Astrocyte (in vitro differentiated cells and primary cell): ENCODE data around the gene NYNRIN. TPM values are rescaled to one million over a fixed set of nuclear protein-coding genes. Genes with fewer than 3 reads are reported as not detected.

ENCODE experiments used
- DNase-seq: peaks from one replicate; pipeline ENCODE4 v3.0.0-alpha.2; 2010; ENCODE audit warnings: low read depth
- FAIRE-seq: peaks from 2 replicates; lab custom pipeline; 2011; peaks lifted over from hg19 to GRCh38; lab: Jason Lieb, UNC
- H2AFZ ChIP-seq: 2 replicates; pipeline ENCODE4 v1.6.0; 2012; ENCODE audit warnings: low read depth, low read length, inconsistent platforms
- H3K27ac ChIP-seq: 2 replicates; pipeline ENCODE4 v1.5.1; 2011; ENCODE audit warnings: low read depth, low read length, inconsistent platforms
- H3K27me3 ChIP-seq: 2 replicates; pipeline ENCODE4 v1.6.0; 2011; ENCODE audit warnings: low read length, inconsistent platforms; ENCODE audit not compliant: insufficient read depth
- H3K36me3 ChIP-seq: 2 replicates; pipeline ENCODE4 v1.5.1; 2011; ENCODE audit warnings: low read length, inconsistent platforms; ENCODE audit not compliant: insufficient read depth
- H3K4me1 ChIP-seq: 2 replicates; pipeline ENCODE4 v1.5.1; 2011; ENCODE audit warnings: low read length, inconsistent platforms; ENCODE audit not compliant: insufficient read depth
- H3K4me2 ChIP-seq: 2 replicates; pipeline ENCODE4 v1.6.0; 2012; ENCODE audit warnings: low read length, inconsistent platforms
- H3K4me3 ChIP-seq: 2 replicates; pipeline ENCODE4 v1.5.1; 2011; ENCODE audit warnings: low read depth, mild to moderate bottlenecking, low read length, inconsistent platforms; ENCODE audit not compliant: insufficient read depth
- H3K79me2 ChIP-seq: 2 replicates; pipeline ENCODE4 v1.6.0; 2012; ENCODE audit warnings: mild to moderate bottlenecking, low read length, inconsistent platforms; ENCODE audit not compliant: insufficient read depth
- H3K9ac ChIP-seq: 2 replicates; pipeline ENCODE4 v1.6.0; 2012; ENCODE audit warnings: mild to moderate bottlenecking, low read length, inconsistent platforms
- H3K9me3 ChIP-seq: 2 replicates; pipeline ENCODE4 v1.5.1; 2012; ENCODE audit warnings: low read depth, mild to moderate bottlenecking, low read length, inconsistent platforms; ENCODE audit not compliant: insufficient read depth
- H4K20me1 ChIP-seq: 2 replicates; pipeline ENCODE4 v1.6.0; 2012; ENCODE audit warnings: low read length, inconsistent platforms; ENCODE audit not compliant: insufficient read depth
- H3K27ac Mint-ChIP-seq: one replicate; pipeline ENCODE4 v1.8.0; 2021; ENCODE audit warnings: mild to moderate bottlenecking, mixed read lengths; ENCODE audit not compliant: unreplicated experiment
- H3K27me3 Mint-ChIP-seq: one replicate; pipeline ENCODE4 v1.8.0; 2021; ENCODE audit warnings: low read depth, mixed read lengths; ENCODE audit not compliant: unreplicated experiment
- H3K36me3 Mint-ChIP-seq: one replicate; pipeline ENCODE4 v1.8.0; 2021; ENCODE audit warnings: low read depth, mixed read lengths; ENCODE audit not compliant: unreplicated experiment
- H3K4me1 Mint-ChIP-seq: one replicate; pipeline ENCODE4 v1.8.0; 2021; ENCODE audit warnings: low read depth, mixed read lengths; ENCODE audit not compliant: unreplicated experiment
- H3K4me3 Mint-ChIP-seq: one replicate; pipeline ENCODE4 v1.8.0; 2021; ENCODE audit warnings: mild to moderate bottlenecking, moderate library complexity, mixed read lengths; ENCODE audit not compliant: unreplicated experiment
- H3K9me3 Mint-ChIP-seq: one replicate; pipeline ENCODE4 v1.8.0; 2021; ENCODE audit warnings: mild to moderate bottlenecking, mixed read lengths; ENCODE audit not compliant: unreplicated experiment
- EZH2 ChIP-seq: IDR thresholded peaks from 2 replicates; pipeline ENCODE4 v1.6.1; 2012; ENCODE audit warnings: mild to moderate bottlenecking, low read length, inconsistent platforms; ENCODE audit not compliant: insufficient read depth
- total RNA-seq: library from RNA; stranded (reverse); gene quantifications from 2 replicates; pipeline ENCODE4 v1.2.1, GENCODE V29; 2021
- TF ChIP-seq, protein P1 (sequence below): IDR thresholded peaks from 2 replicates; pipeline ENCODE4 v1.5.1; 2011; ENCODE audit warnings: low read depth, mild to moderate bottlenecking, inconsistent platforms, low read length, moderate library complexity; ENCODE audit not compliant: insufficient read depth

NYNRIN gene
- total RNA-seq, 1 donor from 2014 or later, result 25.4 TPM

DNA sequence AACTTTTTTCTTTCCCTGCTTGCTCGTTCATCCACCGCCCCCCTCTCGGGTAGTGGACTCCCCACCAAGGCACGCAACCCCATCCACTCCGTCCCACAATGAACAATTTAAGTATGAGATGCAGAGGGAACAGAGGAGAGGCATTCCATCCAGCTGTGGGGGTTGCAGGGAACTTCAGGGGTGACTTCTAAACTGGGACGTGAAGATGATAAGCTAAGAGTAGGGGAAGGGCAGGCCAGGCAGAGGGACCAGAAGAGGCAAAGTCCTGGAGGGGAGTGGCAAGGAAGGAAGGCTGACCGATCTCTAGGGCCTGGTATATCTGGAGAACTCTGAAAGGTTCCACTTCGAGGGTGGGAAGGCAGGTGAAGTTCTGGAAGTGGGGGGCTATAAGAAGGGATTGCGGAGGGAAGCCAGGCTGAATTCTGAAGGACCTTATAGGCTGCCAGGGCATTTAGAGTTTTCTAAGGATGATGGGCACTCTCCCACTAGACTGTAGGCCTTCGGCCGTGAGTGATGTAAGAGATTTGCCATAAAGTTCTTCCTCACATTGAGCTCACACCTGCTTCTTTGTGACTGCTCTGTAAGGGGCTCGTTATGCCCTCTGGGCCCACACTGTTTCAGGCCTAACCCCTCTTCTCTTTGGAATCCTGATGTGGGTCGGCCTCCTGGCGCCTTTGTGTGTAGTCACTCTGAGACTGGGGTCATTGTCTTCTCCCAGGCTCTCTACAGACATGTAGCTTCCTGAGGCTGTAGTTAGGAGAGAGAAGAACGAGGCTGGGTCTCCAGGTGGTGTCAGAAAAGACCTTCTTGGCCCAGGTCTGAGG is 18.7 kb upstream of the NYNRIN start:
- H3K79me2 ChIP-seq, result no peaks in the 10 kb centered on the region
- Mint-ChIP-seq H3K9me3 (peaks cover 2% of the 10 kb centered on the region), H3K27me3 (no peaks in the 10 kb centered on the region), H3K36me3 (peaks cover 13% of the 10 kb centered on the region), H3K4me3 (no peak overlapping the region), H3K4me1 (peaks cover 5% of the 10 kb centered on the region), H3K27ac (peak overlapping the region; percentile 1)
- H3K4me3 ChIP-seq, result no peak overlapping the region
- H3K9me3 ChIP-seq, result no peaks in the 10 kb centered on the region
- FAIRE-seq (no peak), DNase-seq (no peak)
- H4K20me1 ChIP-seq, result peaks cover 6% of the 10 kb centered on the region
- H2AFZ ChIP-seq, result no peak overlapping the region
- no peak overlapping the region for H3K4me2 ChIP-seq
- peaks cover 3% of the 10 kb centered on the region for H3K36me3 ChIP-seq
- no peak overlapping the region for H3K9ac ChIP-seq
- peaks cover 5% of the 10 kb centered on the region for H3K27me3 ChIP-seq
- TF ChIP-seq, protein P1, sequence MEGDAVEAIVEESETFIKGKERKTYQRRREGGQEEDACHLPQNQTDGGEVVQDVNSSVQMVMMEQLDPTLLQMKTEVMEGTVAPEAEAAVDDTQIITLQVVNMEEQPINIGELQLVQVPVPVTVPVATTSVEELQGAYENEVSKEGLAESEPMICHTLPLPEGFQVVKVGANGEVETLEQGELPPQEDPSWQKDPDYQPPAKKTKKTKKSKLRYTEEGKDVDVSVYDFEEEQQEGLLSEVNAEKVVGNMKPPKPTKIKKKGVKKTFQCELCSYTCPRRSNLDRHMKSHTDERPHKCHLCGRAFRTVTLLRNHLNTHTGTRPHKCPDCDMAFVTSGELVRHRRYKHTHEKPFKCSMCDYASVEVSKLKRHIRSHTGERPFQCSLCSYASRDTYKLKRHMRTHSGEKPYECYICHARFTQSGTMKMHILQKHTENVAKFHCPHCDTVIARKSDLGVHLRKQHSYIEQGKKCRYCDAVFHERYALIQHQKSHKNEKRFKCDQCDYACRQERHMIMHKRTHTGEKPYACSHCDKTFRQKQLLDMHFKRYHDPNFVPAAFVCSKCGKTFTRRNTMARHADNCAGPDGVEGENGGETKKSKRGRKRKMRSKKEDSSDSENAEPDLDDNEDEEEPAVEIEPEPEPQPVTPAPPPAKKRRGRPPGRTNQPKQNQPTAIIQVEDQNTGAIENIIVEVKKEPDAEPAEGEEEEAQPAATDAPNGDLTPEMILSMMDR, result no peak
- no peak for TF ChIP-seq EZH2
- no peaks in the 10 kb centered on the region for H3K4me1 ChIP-seq
- no peak overlapping the region for H3K27ac ChIP-seq

DNA sequence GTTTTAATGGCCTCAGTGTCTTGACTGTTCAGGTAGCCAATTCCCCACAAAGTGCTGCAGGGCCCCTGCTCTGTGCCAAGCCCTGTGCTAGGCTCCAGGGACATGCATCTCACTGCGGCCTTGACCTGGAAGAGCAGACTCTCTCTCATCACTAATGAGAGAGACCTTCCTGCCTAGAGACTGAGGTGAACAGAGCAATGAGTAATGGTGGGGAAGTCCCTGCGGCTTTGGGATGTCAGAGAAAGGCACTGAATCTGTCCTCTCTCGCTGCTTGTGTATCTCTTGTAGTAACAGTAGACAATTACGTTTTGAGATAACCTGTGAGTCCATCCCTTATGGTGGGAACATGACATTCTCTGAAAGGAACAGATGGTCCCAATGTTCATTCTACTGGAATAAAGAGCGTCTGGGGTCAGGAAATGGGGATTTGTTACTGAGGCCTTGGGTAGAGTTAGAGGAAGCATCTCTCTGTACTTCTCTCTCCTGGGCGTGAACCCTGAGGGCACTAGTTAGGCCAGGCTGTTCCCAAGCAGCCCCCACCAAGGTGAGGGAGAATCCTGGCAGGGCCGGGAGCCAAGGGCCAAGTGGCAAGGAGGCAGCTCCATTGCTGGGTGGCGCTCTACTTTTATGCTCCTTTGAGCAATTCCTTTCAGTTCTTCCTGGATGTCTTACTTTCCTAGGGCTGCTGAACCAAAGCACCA is 17.3 kb upstream of the NYNRIN start:
- no peak for DNase-seq
- H3K4me1 Mint-ChIP-seq, result peaks cover 5% of the 10 kb centered on the region
- Histone ChIP-seq H3K9ac (no peak overlapping the region), H4K20me1 (peaks cover 3% of the 10 kb centered on the region), H3K36me3 (no peaks in the 10 kb centered on the region), H3K79me2 (no peaks in the 10 kb centered on the region), H3K27ac (no peak overlapping the region), H3K9me3 (no peaks in the 10 kb centered on the region), H3K4me2 (no peak overlapping the region), H3K4me3 (no peak overlapping the region), H3K4me1 (no peaks in the 10 kb centered on the region), H3K27me3 (peaks cover 7% of the 10 kb centered on the region), H2AFZ (no peak overlapping the region)
- no peak overlapping the region for H3K4me3 Mint-ChIP-seq
- peaks cover 2% of the 10 kb centered on the region for H3K9me3 Mint-ChIP-seq
- H3K36me3 Mint-ChIP-seq, result peaks cover 10% of the 10 kb centered on the region
- H3K27me3 Mint-ChIP-seq, result peaks cover under 1% of the 10 kb centered on the region
- TF ChIP-seq, protein P1, result no peak
- TF ChIP-seq EZH2, result no peak
- no peak overlapping the region for H3K27ac Mint-ChIP-seq
- FAIRE-seq, result no peak

DNA sequence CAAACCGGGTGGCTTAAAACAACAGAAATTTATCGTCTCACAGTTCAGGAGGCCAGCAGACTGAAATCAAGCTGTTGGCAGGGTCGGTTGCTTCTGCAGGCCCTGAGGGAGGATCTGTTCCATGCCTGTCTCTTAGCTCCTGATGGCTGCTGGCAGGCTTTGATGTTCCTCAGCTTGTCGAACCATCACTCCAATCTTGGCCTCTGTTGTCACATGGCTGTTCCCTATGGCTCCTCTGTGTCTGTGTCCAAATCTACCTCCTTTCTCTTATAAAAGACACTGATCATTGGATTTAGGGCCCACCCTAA is 16.8 kb upstream of the NYNRIN start:
- peaks cover 3% of the 10 kb centered on the region for H3K27me3 Mint-ChIP-seq
- H3K4me1 Mint-ChIP-seq, result peaks cover 3% of the 10 kb centered on the region
- H3K4me2 ChIP-seq, result no peak overlapping the region
- H3K9me3 Mint-ChIP-seq, result peaks cover 2% of the 10 kb centered on the region
- no peak for FAIRE-seq
- TF ChIP-seq, protein P1, result no peak
- no peak for TF ChIP-seq EZH2
- DNase-seq, result no peak
- H3K27ac ChIP-seq, result no peak overlapping the region
- no peaks in the 10 kb centered on the region for H4K20me1 ChIP-seq
- no peaks in the 10 kb centered on the region for H3K36me3 ChIP-seq
- H3K79me2 ChIP-seq, result no peaks in the 10 kb centered on the region
- H3K9ac ChIP-seq, result no peak overlapping the region
- H2AFZ ChIP-seq, result no peak overlapping the region
- peaks cover 7% of the 10 kb centered on the region for H3K27me3 ChIP-seq
- H3K27ac Mint-ChIP-seq, result no peak overlapping the region
- H3K36me3 Mint-ChIP-seq, result peaks cover 10% of the 10 kb centered on the region
- H3K4me3 Mint-ChIP-seq, result no peak overlapping the region
- H3K4me1 ChIP-seq, result no peaks in the 10 kb centered on the region
- no peak overlapping the region for H3K4me3 ChIP-seq
- H3K9me3 ChIP-seq, result peaks cover 2% of the 10 kb centered on the region
